SK-N-MC (cell line): ENCODE data around the gene KRTAP5-1.

Experiments used
- FOXP2 ChIP-seq: optimal IDR thresholded peaks from 2 replicates; pipeline ENCODE3; 2011; ENCODE audit warnings: mild to moderate bottlenecking, moderate library complexity; ENCODE audit not compliant: insufficient read depth; ENCODE audit errors: extremely low read length, control extremely low read depth
- POLR2AphosphoS5 ChIP-seq: IDR thresholded peaks from 2 replicates; pipeline ENCODE4 v1.6.1; 2012; ENCODE audit warnings: mild to moderate bottlenecking, low read depth, low read length, borderline replicate concordance

- TF ChIP-seq FOXP2 (no peak), POLR2AphosphoS5 (no peak)
These were observed 11.8 kb downstream of the KRTAP5-1 start for GRCh38 chr11:1573077-1573902.
